Bronchial epithelial cell (primary cell): ENCODE data around the gene DYRK4. TPM values are rescaled to one million over a fixed set of nuclear protein-coding genes. Genes with fewer than 3 reads are reported as not detected.

ENCODE experiments used
- DNase-seq: peaks from one replicate; pipeline ENCODE4 v3.0.0-alpha.2; 2010; ENCODE audit warnings: low read depth
- FAIRE-seq: peaks from 2 replicates; lab custom pipeline; 2011; peaks lifted over from hg19 to GRCh38; lab: Jason Lieb, UNC
- H3K27me3 ChIP-seq: 2 replicates; pipeline ENCODE4 v1.5.1; 2011; ENCODE audit warnings: low read length; ENCODE audit not compliant: control insufficient read depth, insufficient read depth
- H3K36me3 ChIP-seq: 2 replicates; pipeline ENCODE4 v1.5.1; 2011; ENCODE audit warnings: low read length; ENCODE audit not compliant: control insufficient read depth, insufficient read depth
- H3K4me3 ChIP-seq: 2 replicates; pipeline ENCODE4 v1.5.1; 2011; ENCODE audit warnings: mild to moderate bottlenecking, low read depth, low read length, control low read depth
- total RNA-seq: library from RNA; depleted of rRNA; stranded (reverse); fragments of >200 nt; gene quantifications from 2 replicates; pipeline ENCODE4 v1.2.1, GENCODE V29; 2014
- TF ChIP-seq, protein P1 (sequence below): IDR thresholded peaks from 2 replicates; pipeline ENCODE4 v1.5.1; 2011; ENCODE audit warnings: mild to moderate bottlenecking, moderate library complexity, low read length, control low read depth, inconsistent platforms; ENCODE audit not compliant: insufficient read depth, severe bottlenecking

DYRK4 gene
- total RNA-seq, 1 donor from 2014 or later: 20.0 TPM

DNA sequence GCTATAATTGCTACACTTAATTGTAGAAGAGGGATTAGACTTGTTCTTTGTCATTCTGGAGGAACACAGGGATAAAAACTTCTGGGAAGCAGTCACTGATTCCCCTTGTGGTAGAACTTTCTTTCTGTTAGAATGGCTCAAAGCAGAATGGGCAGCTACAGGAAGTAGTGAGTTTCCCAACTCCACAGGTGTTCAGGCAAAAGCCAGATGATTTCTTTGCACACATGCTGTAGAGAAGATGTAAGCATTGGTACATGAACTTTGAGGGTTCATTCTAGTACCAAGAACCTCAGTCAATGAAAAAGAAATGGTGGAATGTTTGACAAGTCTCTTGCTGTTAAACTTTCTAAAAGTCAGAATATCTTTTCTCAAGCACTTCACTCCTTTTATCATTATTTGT, 91.2 kb downstream of the DYRK4 start:
- Histone ChIP-seq H3K27me3 (no peaks in the 10 kb centered on the region), H3K4me3 (no peak overlapping the region), H3K36me3 (peaks cover 12% of the 10 kb centered on the region)
- DNase-seq (no peak), FAIRE-seq (no peak)
- TF ChIP-seq, protein P1, sequence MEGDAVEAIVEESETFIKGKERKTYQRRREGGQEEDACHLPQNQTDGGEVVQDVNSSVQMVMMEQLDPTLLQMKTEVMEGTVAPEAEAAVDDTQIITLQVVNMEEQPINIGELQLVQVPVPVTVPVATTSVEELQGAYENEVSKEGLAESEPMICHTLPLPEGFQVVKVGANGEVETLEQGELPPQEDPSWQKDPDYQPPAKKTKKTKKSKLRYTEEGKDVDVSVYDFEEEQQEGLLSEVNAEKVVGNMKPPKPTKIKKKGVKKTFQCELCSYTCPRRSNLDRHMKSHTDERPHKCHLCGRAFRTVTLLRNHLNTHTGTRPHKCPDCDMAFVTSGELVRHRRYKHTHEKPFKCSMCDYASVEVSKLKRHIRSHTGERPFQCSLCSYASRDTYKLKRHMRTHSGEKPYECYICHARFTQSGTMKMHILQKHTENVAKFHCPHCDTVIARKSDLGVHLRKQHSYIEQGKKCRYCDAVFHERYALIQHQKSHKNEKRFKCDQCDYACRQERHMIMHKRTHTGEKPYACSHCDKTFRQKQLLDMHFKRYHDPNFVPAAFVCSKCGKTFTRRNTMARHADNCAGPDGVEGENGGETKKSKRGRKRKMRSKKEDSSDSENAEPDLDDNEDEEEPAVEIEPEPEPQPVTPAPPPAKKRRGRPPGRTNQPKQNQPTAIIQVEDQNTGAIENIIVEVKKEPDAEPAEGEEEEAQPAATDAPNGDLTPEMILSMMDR: no peak

DNA sequence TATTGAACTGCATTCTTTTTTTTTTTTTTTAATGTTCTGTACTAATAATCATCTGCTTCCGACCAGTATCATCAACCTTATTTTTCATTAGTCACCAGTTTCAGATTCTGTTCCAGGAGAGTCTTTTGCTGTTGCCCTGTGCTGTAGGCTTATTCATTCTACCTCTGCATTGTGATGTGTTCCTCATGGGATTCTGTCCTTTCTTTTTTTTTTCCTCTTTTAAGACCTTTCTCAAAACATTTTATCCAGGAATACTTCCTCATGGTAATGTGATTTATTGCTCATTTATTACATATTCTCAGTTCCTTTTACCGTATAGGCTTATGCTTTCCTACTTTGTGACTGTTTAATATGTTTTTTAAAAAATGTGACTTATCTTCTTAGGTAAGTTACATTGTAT, 91.7 kb downstream of the DYRK4 start:
- no peak for FAIRE-seq
- Histone ChIP-seq H3K36me3 (peaks cover 12% of the 10 kb centered on the region), H3K4me3 (no peak overlapping the region), H3K27me3 (no peaks in the 10 kb centered on the region)
- no peak for DNase-seq
- TF ChIP-seq, protein P1: no peak

Other genes starting within 250 kb of the DYRK4 start
- gene TIGAR, start 241.0 kb upstream of the DYRK4 start, total RNA-seq: 10.0 and 11.8 TPM in 2 replicates
- gene FGF23, start 182.5 kb upstream of the DYRK4 start, total RNA-seq: not detected in 2 replicates
- gene FGF6, start 116.4 kb upstream of the DYRK4 start, total RNA-seq: not detected in 2 replicates
- gene RAD51AP1, start 23.3 kb upstream of the DYRK4 start, total RNA-seq: 0.79 and 0.90 TPM in 2 replicates
- gene AKAP3, start 86.8 kb downstream of the DYRK4 start, total RNA-seq: 0.53 and 2.0 TPM in 2 replicates
- 31.6 and 36.9 TPM in 2 replicates for gene NDUFA9, start 86.9 kb downstream of the DYRK4 start, total RNA-seq
- gene GALNT8, start 158.2 kb downstream of the DYRK4 start, total RNA-seq: 0.13 TPM in 1 of 2 replicates, not detected in the other